GM13976 (cell line): ENCODE data around the gene HLF.

Experiments
- DNase-seq: peaks from one replicate; pipeline ENCODE4 v3.0.0; 2012; ENCODE audit warnings: low spot score
- CTCF ChIP-seq: IDR thresholded peaks from 2 replicates; pipeline ENCODE4 v1.5.1; 2012; ENCODE audit warnings: borderline replicate concordance, mild to moderate bottlenecking; ENCODE audit not compliant: insufficient read depth; ENCODE audit errors: extremely low read depth, missing control alignments, control extremely low read depth
- in situ Hi-C: fragments of 300-500 bp; cut with MboI; formaldehyde crosslinking; loops from one replicate; pipeline ENCODE4 v1.12.0; 2022; ENCODE audit warnings: low sequenced_read_pairs, mixed read lengths, inconsistent platforms; ENCODE audit not compliant: unreplicated experiment

HLF gene

GRCh38 chr17:55289106-55289446, 24.3 kb downstream of the HLF start:
- no peak for DNase-seq
- in situ Hi-C loops = no loop called here
- TF ChIP-seq CTCF = no peak

GRCh38 chr17:55289978-55290377, 25.2 kb downstream of the HLF start:
- TF ChIP-seq CTCF = no peak
- in situ Hi-C loops = loop anchor here (10.0 kb wide), 1 partner anchor 295 kb away; no protein-coding TSS in a partner anchor
- no peak for DNase-seq

GRCh38 chr17:55290492-55291113, 25.8 kb downstream of the HLF start:
- in situ Hi-C loops = loop anchor here (10.0 kb wide), 1 partner anchor 296 kb away; no protein-coding TSS in a partner anchor
- no peak for DNase-seq
- no peak for TF ChIP-seq CTCF

GRCh38 chr17:55291114-55291507, 26.4 kb downstream of the HLF start:
- in situ Hi-C loops = loop anchor here (10.0 kb wide), 1 partner anchor 296 kb away; no protein-coding TSS in a partner anchor
- no peak for DNase-seq
- TF ChIP-seq CTCF = no peak

- in situ Hi-C loops = loop anchor here (10.0 kb wide), 1 partner anchor 297 kb away; no protein-coding TSS in a partner anchor
- TF ChIP-seq CTCF = no peak
- DNase-seq = no peak
Measured at GRCh38 chr17:55292094-55292493, 27.3 kb downstream of the HLF start.

GRCh38 chr17:55294042-55294751, 29.4 kb downstream of the HLF start:
- DNase-seq = no peak
- in situ Hi-C loops = loop anchor here (10.0 kb wide), 1 partner anchor 299 kb away; no protein-coding TSS in a partner anchor
- TF ChIP-seq CTCF = no peak
